Keratinocyte (primary cell): ENCODE measurements around the gene FSIP1.

Experiments
- CTCF ChIP-seq, 3 experiments: IDR thresholded peaks in 1 of 3; conservative IDR thresholded peaks in 1 of 3; optimal IDR thresholded peaks in 1 of 3; 2 replicates in 2 of 3; 3 replicates in 1 of 3; pipeline versions ENCODE3 to v1.5.1; 2011; ENCODE audit warnings: low read length in 3 of 3, mild to moderate bottlenecking in 3 of 3, moderate library complexity in 2 of 3, control low read depth in 1 of 3, inconsistent platforms in 1 of 3; ENCODE audit not compliant: insufficient read depth in 2 of 3; ENCODE audit errors: extremely low read depth in 1 of 3
- EZH2 ChIP-seq: IDR thresholded peaks from one replicate; pipeline ENCODE4 v1.6.1; 2012; ENCODE audit warnings: inconsistent platforms, mild to moderate bottlenecking, low read length, moderate library complexity

DNA sequence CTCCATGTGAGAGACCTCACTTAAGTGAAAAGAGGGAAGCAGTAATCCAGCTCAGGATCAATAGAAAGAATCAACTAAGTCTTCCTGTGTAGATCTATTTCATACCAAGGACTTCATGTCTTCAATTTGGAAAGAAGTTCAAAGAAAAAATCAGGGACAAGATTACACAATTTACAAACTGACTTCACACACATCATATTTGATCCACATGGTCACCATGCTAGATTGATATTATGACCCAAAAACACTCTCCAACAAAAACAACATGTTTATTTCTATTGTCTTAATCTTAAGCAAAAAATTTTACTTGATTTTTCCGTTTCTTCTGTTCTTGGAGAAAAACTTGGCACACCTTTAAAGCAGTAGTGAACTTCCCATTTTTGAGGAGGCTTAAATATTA, 125.5 kb downstream of the FSIP1 start:
- TF ChIP-seq CTCF (optimal IDR thresholded peaks at IDR 0.05 in 1 of 3, IDR thresholded peaks at IDR 0.05 in 1 of 3, conservative IDR thresholded peaks at IDR 0.05 in 1 of 3; ENCODE audit: extremely low read depth in 1 of 3, insufficient read depth in 2 of 3, low read length in 3 of 3), result no peak
- no peak for TF ChIP-seq EZH2
